ENCODE results near the gene LCAT.

DNA sequence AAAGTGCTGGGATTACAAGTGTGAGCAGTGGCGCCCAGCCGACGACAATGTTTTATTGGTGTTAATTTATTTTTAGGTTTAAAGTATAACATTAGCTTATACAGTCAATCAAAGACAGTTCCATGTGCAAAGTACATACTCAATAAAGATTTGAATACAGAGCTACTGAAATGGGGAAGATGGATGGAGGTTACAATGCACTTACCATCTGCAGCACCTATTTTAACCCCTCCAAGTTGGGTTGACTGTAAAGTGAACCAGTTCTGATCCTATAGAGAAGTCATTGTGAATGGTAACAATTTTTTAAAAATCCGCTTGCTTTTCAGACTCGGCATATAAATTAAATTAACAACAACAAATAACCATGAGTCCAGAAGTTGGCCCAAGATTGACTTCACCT lies 51.5 kb downstream of the LCAT start:
- TF ChIP-seq, protein P1, sequence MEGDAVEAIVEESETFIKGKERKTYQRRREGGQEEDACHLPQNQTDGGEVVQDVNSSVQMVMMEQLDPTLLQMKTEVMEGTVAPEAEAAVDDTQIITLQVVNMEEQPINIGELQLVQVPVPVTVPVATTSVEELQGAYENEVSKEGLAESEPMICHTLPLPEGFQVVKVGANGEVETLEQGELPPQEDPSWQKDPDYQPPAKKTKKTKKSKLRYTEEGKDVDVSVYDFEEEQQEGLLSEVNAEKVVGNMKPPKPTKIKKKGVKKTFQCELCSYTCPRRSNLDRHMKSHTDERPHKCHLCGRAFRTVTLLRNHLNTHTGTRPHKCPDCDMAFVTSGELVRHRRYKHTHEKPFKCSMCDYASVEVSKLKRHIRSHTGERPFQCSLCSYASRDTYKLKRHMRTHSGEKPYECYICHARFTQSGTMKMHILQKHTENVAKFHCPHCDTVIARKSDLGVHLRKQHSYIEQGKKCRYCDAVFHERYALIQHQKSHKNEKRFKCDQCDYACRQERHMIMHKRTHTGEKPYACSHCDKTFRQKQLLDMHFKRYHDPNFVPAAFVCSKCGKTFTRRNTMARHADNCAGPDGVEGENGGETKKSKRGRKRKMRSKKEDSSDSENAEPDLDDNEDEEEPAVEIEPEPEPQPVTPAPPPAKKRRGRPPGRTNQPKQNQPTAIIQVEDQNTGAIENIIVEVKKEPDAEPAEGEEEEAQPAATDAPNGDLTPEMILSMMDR (IDR thresholded peaks at IDR 0.05): no peak
- TF ChIP-seq POLR2A (IDR thresholded peaks at IDR 0.05): no peak
